ENCODE data around the gene SIN3A.
A peak's percentile ranks its signal among the peaks of the same experiment; 100 is the strongest.
"Not testable (repeated sequence)": the region's sequence is repeated elsewhere in the genome, so short reads cannot be mapped to it uniquely, and the experiment has no call there.

The SIN3A gene

DNA sequence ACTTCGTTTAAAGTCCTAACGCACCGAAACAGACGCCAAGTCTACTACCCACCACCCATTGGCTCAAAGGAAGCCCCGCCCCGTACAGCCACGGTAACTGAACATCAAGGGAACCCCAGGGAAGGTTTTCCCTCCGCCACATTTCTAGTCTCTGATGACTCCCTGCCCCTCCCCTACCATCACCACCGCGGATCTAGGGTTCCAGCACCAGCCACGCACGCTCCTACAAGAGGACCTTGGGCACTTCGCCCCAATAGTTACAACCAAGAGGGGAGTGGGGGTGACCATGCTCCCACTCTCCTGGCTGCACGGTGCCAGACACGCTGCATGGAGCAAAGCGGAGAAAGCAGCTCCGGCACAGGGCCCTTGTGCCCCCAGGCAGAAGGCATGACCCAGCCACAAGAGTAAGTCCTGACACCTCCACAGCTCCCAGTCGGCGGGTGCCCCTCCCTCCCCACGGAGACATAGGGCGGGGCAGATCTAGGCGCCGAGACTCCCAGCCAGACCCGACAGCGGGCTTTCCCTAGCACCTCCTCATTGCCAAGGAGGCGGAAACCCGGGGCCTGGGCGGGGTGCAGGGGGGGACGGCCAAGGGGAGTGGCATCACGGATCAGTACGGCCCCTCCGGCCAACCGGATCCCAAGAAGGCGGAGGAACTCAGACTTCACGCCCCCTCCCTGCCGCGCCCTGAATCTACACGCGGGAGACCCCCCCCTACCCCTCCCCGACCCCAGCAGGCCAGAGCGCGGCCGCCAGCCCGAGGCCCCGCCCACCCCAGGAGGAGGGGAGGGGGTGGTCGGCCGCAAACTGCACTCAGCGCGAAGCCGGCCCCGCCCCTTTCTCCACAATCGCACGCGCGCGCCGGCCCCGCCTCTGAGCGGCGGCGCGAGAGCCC is 936 bp downstream of the SIN3A start:
- DNase-seq (ENCODE audit: low read depth in 2 of 2) = peak; percentile 91 to 93

DNA sequence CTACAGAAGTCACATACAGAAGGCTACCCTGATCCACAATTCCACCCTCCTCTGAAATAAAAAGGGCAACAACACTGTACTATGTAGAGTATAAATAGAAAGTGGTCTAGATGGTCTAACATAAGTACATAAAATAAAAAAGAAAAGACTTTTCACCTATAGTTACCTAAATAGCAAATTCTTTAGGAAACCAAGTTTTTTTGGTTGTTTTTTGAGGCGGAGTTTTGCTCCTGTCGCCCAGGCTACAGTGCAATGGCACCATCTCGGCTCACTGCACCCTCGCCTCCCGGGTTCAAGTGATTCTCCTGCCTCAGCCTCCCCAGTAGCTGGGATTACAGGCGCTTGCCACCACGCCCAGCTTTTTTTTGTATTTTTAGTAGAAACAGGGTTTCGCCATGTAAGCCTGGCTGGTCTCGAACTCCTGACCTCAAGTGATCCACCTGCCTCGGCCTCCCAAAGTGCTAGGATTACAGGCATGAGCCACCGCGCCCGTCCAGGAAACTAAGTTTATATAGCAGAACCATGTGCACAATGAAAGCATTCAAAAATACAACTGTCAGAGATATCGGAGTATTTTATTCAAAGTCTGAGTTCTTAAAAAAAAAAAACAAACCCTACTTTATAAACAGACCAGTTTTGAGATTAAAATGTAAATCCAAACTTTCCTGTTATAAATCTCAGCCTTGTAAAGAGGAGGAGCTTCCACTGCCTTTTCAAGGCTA is 1.7 kb downstream of the SIN3A start:
- no peak for DNase-seq (ENCODE audit: low read depth in 2 of 2)

DNA sequence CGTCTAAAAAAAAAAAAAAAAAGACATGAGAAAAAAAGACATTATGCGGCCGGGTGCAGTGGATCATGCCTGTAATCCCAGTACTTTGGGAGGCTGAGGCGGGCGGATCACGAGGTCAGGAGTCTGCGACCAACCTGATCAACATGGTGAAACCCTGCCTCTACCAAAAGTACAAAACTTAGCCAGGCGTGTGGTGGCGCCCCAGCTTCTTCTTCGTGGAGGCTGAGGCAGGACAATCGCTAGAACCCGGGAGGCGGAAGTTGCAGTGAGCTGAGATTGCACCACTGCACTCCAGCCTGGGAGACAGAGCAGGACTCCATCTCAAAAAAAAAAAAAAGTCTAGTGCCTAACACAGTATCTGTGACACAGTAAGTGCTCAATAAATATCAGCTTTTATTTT is 3.3 kb downstream of the SIN3A start:
- not testable (repeated sequence) for DNase-seq (ENCODE audit: low read depth in 2 of 2)

DNA sequence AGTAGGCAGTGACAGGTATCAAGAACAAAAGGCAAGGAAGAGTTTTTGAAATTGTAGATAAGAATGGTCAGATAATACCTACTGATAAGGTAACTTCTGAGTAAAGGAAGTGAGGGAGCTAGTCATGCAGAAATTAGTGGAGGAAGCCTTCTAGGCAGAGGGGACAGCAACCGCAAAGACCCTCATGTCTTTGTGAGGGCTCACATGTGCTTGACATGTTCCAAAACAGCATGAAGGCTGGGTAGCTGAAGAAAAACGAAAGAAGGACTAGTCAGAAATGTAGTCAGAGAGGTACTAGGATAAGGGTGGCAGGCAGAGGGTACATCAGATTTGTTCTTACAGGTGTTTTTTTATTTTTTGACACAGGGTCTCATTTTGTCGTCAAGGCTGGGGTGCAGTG is 5.3 kb downstream of the SIN3A start:
- DNase-seq (ENCODE audit: low read depth in 2 of 2) = no peak

DNA sequence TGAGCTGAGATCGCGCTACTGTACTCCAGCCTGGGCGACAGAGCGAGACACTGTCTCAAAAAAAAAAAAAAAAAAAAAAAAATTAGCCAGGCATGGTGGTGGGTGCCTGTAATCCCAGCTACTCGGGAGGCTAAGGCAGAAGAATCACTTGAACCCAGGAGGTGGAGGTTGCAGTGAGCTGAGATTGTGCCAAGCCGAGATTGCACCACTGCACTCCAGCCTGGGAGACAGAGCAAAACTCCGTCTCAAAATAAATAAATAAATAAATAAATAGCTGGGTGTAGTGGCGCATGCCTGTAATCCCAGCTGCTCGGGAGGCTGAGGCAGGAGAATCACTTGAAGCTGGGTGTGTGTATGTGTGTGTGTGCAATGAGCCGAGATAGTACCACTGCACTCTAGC is 6.2 kb downstream of the SIN3A start:
- DNase-seq (ENCODE audit: low read depth in 2 of 2) = not testable (repeated sequence)

DNA sequence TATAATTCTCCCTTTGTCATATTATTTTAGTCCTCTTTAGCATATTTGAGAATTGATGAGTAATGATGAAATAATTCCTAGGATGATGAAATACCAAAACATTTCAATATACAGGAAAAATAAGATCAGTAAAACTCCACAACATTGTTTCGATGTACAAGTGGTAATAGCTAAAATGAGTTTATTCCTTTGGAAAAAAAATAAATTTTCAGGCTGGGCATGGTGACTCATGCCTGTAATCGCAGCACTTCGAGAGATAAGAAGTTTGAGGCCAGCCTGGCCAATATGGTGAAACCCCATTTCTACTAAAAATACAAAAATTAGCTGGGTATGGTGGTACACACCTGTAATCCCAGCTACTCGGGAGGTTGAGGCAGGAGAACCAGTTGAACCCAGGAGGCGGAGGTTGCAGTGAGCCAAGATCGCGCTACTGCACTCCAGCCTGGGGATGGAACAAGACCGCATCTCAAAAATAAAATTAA is 7.5 kb downstream of the SIN3A start:
- not testable (repeated sequence) for DNase-seq (ENCODE audit: low read depth in 2 of 2)

GRCh38 chr15:75437721-75438120 is 13.8 kb downstream of the SIN3A start:
- DNase-seq (ENCODE audit: low read depth in 2 of 2) = no peak

DNA sequence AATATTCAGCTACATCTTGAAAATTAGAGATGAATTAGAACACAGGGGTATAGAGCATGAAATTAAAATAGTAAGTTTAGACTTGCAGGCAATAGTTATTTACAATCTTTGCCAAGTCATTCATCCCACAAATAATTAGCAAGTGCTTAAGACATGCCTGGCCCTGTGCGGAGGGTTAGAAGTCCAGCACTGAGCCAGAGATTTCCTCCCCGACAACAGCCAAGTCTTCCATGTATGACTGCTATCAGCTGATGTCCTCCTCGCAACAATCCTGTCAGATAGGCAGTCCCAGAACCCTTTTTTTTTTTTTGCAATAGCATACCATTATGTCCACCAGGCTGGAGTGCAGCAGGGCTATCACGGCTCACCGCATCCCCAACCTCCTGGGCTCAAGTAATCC is 14.6 kb downstream of the SIN3A start:
- DNase-seq (ENCODE audit: low read depth in 2 of 2) = no peak

- DNase-seq (ENCODE audit: low read depth in 2 of 2) = no peak
Measured at GRCh38 chr15:75431682-75432081, 19.8 kb downstream of the SIN3A start.

- DNase-seq (ENCODE audit: low read depth in 2 of 2) = no peak
Measured at GRCh38 chr15:75431270-75431669, 20.2 kb downstream of the SIN3A start.

GRCh38 chr15:75430259-75430658 is 21.2 kb downstream of the SIN3A start:
- no peak for DNase-seq (ENCODE audit: low read depth in 2 of 2)

- no peak for DNase-seq (ENCODE audit: low read depth in 2 of 2)
Measured at GRCh38 chr15:75428152-75428551, 23.3 kb downstream of the SIN3A start.

- DNase-seq (ENCODE audit: low read depth in 2 of 2) = no peak
Measured at GRCh38 chr15:75425966-75426500, 25.5 kb downstream of the SIN3A start.

- DNase-seq (ENCODE audit: low read depth in 2 of 2) = no peak
Measured at GRCh38 chr15:75422554-75422953, 28.9 kb downstream of the SIN3A start.

DNA sequence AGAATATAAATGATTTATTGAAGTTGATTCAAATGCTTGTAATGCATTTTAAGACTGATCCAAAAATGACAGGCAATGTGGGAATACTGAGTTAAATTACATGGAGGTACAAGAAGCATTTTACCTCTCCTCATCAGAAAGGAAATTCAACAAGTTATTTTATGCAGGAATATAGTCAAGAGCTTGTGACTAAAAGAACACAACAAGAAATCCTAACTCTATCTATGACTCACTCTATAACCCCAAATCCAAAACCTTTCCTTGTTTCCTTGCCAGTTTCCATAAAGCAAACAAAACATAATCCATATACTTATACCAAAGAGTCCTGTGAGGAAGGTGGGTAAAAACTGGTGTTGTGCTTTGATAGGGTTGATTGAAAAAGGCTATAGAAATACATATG is 30.8 kb downstream of the SIN3A start:
- no peak for DNase-seq (ENCODE audit: low read depth in 2 of 2)

- no peak for DNase-seq (ENCODE audit: low read depth in 2 of 2)
Measured at GRCh38 chr15:75416584-75416983, 34.9 kb downstream of the SIN3A start.

DNA sequence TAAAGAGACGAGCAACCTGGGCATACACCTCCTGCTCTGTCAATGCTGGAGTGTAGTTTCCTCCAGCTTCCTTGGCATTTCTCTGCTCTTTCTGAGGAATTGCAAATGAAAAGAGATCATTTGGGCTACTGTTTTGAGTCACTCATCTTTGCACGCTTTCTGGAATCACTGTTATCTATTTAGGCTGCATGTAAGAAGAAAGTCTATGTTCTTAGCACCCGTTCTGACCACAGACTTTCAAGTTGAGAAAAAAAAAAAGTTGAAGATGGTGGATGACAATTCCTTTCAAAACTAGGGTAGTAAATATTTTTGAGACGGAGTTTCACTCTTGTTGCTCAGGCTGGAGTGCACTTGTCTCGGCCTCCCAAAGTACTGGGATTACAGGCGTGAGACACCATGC is 41.3 kb downstream of the SIN3A start:
- DNase-seq (ENCODE audit: low read depth in 2 of 2) = no peak

GRCh38 chr15:75407083-75407482 is 44.4 kb downstream of the SIN3A start:
- DNase-seq (ENCODE audit: low read depth in 2 of 2) = no peak

- no peak for DNase-seq (ENCODE audit: low read depth in 2 of 2)
Measured at GRCh38 chr15:75403892-75404291, 47.6 kb downstream of the SIN3A start.

- DNase-seq (ENCODE audit: low read depth in 2 of 2) = no peak
Measured at GRCh38 chr15:75397494-75397893, 54.0 kb downstream of the SIN3A start.

DNA sequence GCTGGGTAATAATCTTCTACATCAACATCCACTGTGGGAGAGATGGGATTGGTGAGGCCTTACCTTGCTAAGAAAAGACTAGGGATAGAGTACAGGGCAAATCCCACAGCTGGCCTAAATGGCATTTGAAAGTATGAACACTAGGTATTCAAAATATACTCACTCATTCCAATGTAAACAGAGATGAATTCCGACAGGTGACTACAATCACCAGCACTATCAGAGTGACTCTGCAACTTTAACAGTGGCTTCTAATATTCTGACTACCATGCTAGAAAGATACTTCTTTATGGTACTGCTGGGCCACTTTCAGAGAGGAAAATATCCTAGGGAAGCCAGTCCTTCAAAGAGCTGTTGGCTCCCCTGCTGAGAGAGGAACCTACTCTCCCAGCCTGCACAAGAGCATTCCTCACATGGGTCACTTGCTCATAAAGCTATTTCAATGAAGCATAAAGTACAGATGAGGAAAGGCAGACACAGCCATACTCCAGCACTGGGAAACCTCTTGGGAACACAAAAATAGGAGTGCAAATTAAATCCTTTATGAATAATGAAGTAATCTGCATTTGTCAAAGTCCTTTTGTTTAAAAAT is 61.6 kb downstream of the SIN3A start:
- no peak for DNase-seq (ENCODE audit: low read depth in 2 of 2)

GRCh38 chr15:75383986-75384385 is 67.5 kb downstream of the SIN3A start:
- not testable (repeated sequence) for DNase-seq (ENCODE audit: low read depth in 2 of 2)
